Measurements from ENCODE around the gene ATN1.

DNA sequence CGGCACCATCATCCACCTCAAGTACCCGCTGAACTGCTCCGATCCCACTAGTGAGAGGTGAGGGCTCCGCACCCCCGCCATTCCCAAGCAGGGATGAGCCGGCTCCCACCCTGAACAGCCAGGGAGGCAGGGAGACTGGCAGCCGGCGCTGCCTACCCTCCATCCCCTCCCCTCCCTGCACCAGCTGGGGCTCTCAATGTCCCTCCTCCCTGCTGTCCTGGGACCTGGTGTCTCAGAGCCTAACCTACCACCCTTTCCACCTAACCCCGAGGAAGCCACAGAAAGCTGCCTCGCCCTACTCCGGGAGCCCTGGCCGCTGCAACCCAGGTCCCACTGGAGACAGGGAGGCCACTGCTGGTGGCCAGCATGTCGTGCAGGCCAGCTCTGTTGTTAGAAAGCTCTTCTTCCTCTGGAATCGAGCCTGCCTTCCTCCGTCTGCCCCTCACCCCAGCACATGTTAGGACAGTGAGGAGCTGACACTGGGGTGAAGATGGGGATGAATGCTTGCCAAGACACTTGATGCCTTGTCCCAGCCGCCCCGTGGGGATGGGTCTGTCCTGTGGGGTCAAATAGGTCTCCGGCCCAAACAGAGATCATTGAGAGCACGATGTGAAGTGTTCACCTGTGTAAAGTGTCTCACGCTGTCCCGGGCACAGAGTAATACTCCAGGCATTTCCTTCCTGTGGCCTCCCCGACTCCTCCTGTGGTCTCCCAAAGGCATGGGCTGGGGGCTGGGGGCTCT lies 24.5 kb downstream of the ATN1 start:
- TF ChIP-seq MAX (IDR thresholded peaks at IDR 0.05) (no peak), SRF (IDR thresholded peaks at IDR 0.05; ENCODE audit: low read depth, low read length) (no peak), POLR2AphosphoS5 (IDR thresholded peaks at IDR 0.05; ENCODE audit: low read depth, low read length) (no peak)

All from H1 (cell line).